GM12891 (cell line): Measurements from ENCODE around the gene CMC1.

Experiments
- PAX5 ChIP-seq: IDR thresholded peaks from 2 replicates; pipeline ENCODE4 v1.6.1; 2011; ENCODE audit warnings: low read length, moderate library complexity, mild to moderate bottlenecking; ENCODE audit not compliant: insufficient read depth, severe bottlenecking
- POLR2A ChIP-seq: IDR thresholded peaks from 2 replicates; pipeline ENCODE4 v1.6.1; 2011; ENCODE audit warnings: low read depth, low read length, control low read depth
- POLR2AphosphoS5 ChIP-seq: IDR thresholded peaks from 2 replicates; pipeline ENCODE4 v1.6.1; 2011; ENCODE audit warnings: low read depth, low read length, control low read depth
- SPI1 ChIP-seq: IDR thresholded peaks from 2 replicates; pipeline ENCODE4 v1.6.1; 2011; ENCODE audit warnings: low read depth, low read length, control low read depth
- TAF1 ChIP-seq: IDR thresholded peaks from 2 replicates; pipeline ENCODE4 v1.6.1; 2011; ENCODE audit warnings: low read depth, low read length, control low read depth

DNA sequence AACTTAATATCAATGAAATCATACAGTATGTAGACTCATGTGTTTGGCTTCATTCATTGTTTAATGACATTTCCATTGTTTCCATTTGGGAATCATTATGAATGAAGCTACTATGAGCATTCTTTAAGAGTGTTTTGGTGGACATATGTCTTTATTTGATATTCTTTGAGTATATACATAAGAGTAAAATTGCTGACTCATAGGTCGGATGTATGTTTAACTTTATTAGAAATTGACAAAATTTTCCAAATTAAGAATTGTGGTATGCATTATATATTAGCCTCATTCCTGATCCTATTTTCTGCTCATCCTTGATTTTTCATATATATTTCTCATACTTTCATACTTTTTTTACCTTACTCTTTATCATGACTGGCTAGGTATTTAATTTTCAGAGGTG lies 28.7 kb upstream of the CMC1 start:
- TF ChIP-seq POLR2A (no peak), POLR2AphosphoS5 (no peak), SPI1 (no peak), TAF1 (no peak), PAX5 (no peak)
